Breast epithelium (tissue), 3 donors: ENCODE measurements around the gene LYPD5.

Experiments used
- POLR2A ChIP-seq: fragments of 450-650 bp; IDR thresholded peaks from one replicate; pipeline ENCODE4 v1.6.1; 2016; ENCODE audit warnings: antibody characterized with exemption, mild to moderate bottlenecking, moderate library complexity
- TF ChIP-seq, protein P1 (sequence below), 3 donors: fragments of 450-650 bp; IDR thresholded peaks; one replicate each; pipeline ENCODE4 v1.5.1; 2016 to 2017; ENCODE audit warnings: antibody characterized with exemption in 3 of 3, mild to moderate bottlenecking in 3 of 3, moderate library complexity in 3 of 3

DNA sequence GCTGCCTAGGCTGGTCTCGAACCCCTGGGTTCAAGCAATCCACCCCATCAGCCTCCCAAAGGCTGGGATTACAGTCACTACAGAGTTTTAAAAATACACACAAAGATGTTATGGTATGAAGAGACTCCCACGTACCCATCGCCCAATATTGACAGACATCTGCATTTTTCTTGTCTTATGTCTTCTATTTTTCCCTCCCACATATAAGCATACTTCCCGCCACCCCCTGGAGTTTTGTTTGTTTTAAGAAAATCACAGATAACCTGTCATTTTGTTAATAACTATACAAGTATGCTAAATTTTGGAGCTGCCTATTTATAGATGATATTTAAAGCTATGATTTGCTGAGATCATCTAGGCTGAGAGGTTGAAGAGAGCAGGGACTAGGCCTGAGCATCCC lies 41.3 kb downstream of the LYPD5 start:
- TF ChIP-seq, protein P1, sequence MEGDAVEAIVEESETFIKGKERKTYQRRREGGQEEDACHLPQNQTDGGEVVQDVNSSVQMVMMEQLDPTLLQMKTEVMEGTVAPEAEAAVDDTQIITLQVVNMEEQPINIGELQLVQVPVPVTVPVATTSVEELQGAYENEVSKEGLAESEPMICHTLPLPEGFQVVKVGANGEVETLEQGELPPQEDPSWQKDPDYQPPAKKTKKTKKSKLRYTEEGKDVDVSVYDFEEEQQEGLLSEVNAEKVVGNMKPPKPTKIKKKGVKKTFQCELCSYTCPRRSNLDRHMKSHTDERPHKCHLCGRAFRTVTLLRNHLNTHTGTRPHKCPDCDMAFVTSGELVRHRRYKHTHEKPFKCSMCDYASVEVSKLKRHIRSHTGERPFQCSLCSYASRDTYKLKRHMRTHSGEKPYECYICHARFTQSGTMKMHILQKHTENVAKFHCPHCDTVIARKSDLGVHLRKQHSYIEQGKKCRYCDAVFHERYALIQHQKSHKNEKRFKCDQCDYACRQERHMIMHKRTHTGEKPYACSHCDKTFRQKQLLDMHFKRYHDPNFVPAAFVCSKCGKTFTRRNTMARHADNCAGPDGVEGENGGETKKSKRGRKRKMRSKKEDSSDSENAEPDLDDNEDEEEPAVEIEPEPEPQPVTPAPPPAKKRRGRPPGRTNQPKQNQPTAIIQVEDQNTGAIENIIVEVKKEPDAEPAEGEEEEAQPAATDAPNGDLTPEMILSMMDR (IDR thresholded peaks at IDR 0.05): no peak
- TF ChIP-seq POLR2A: no peak
